K562 (cell line): ENCODE results near the gene GPX6. TPM values are rescaled to one million over a fixed set of nuclear protein-coding genes. Genes with fewer than 3 reads are reported as not detected.
A peak's percentile ranks its signal among the peaks of the same experiment; 100 is the strongest.

Source experiments
- BCL6 ChIP-seq: fragments of 250-450 bp; sonication (Bioruptor Pico); IDR thresholded peaks from 2 replicates; pipeline ENCODE4 v1.4.0; 2020
- HDAC3 ChIP-seq: fragments of 450-650 bp; IDR thresholded peaks from 2 replicates; pipeline ENCODE4 v1.6.1; 2018; ENCODE audit warnings: borderline replicate concordance, mild to moderate bottlenecking, moderate library complexity; ENCODE audit not compliant: partially characterized antibody
- HES1 ChIP-seq: fragments of 450-650 bp; IDR thresholded peaks from 2 replicates; pipeline ENCODE4 v1.6.1; 2016; ENCODE audit warnings: low read depth, mild to moderate bottlenecking, moderate library complexity
- KDM4B ChIP-seq, 2 experiments: fragments of 450-650 bp in 1 of 2; sonication (generic) in 1 of 2; IDR thresholded peaks; 2 replicates each; pipeline ENCODE4 v1.6.1; 2016 to 2017; ENCODE audit warnings: borderline replicate concordance in 2 of 2, antibody characterized with exemption in 1 of 2, low read depth in 1 of 2, mild to moderate bottlenecking in 1 of 2
- NCOA1 ChIP-seq: fragments of 450-650 bp; IDR thresholded peaks from 2 replicates; pipeline ENCODE4 v1.6.1; 2016; ENCODE audit warnings: low read depth
- NR2C2 ChIP-seq, 2 experiments: fragments of 200-800 bp in 1 of 2; sonication (Bioruptor generic) in 1 of 2; sonication (generic) in 1 of 2; formaldehyde crosslinking in 1 of 2; IDR thresholded peaks; 2 replicates each; pipeline versions ENCODE4 v1.6.1 to v1.8.0; 2016 to 2022; ENCODE audit warnings: mild to moderate bottlenecking in 1 of 2, missing compliant biosample characterization in 1 of 2, missing genetic modification characterization in 1 of 2, missing genetic modification reagents in 1 of 2
- PHTF2 ChIP-seq: fragments of 250-450 bp; sonication (Bioruptor Pico); IDR thresholded peaks from 2 replicates; pipeline ENCODE4 v1.5.0; 2021; ENCODE audit warnings: mild to moderate bottlenecking
- RB1 ChIP-seq: fragments of 450-650 bp; IDR thresholded peaks from 2 replicates; pipeline ENCODE4 v1.6.1; 2017; ENCODE audit warnings: low read depth, mild to moderate bottlenecking
- RBM14 ChIP-seq: fragments of 200-400 bp; formaldehyde crosslinking; IDR thresholded peaks from 2 replicates; pipeline ENCODE4 v1.6.1; 2018; ENCODE audit warnings: low read depth, mild to moderate bottlenecking, low read length, moderate library complexity, borderline replicate concordance; ENCODE audit not compliant: insufficient read depth
- TRIM28 ChIP-seq: fragments of 450-650 bp; IDR thresholded peaks from 2 replicates; pipeline ENCODE4 v1.6.1; 2017
- ZHX1 ChIP-seq: fragments of 150-350 bp; conservative IDR thresholded peaks from 2 replicates; pipeline ENCODE4 v1.6.1; 2014; ENCODE audit warnings: low read length
- ZNF124 ChIP-seq: sonication (generic); formaldehyde crosslinking; IDR thresholded peaks from 2 replicates; pipeline ENCODE4 v1.8.1; 2022; ENCODE audit warnings: missing genetic modification reagents
- ZNF253 ChIP-seq: fragments of 250-450 bp; sonication (Bioruptor Pico); conservative IDR thresholded peaks from 2 replicates; pipeline ENCODE4 v1.6.1; 2021; ENCODE audit warnings: mild to moderate bottlenecking
- ZNF707 ChIP-seq: fragments of 250-450 bp; sonication (Bioruptor Pico); conservative IDR thresholded peaks from 2 replicates; pipeline ENCODE4 v1.8.0; 2022; ENCODE audit warnings: inconsistent platforms, mild to moderate bottlenecking, moderate library complexity
- polyA plus RNA-seq, 8 experiments: library from polyadenylated mRNA; depleted of rRNA in 4 of 8; stranded (reverse) in 5 of 8; unstranded in 3 of 8; fragments of >200 nt; fragmentation: Nextera tagmentation in 2 of 8; fragmentation: Illumina TruSeq in 1 of 8; extraction: Ambion mirVana in 2 of 8; extraction: Trizol in 1 of 8; gene quantifications; 2 replicates each; pipeline versions ENCODE4 v1.2.1 to v1.2.3, GENCODE V29; 2011 to 2014; ENCODE audit warnings: inconsistent platforms in 1 of 8, missing spikeins in 1 of 8
- total RNA-seq, 7 experiments: library from RNA; depleted of rRNA in 6 of 7; stranded (reverse); fragments of >200 nt in 6 of 7; fragmentation: Illumina TruSeq in 2 of 7; extraction: Trizol in 2 of 7; gene quantifications; 2 replicates each; pipeline versions ENCODE4 v1.2.1 to v1.2.3, GENCODE V29; 2011 to 2021; ENCODE audit warnings: low replicate concordance in 1 of 7
- TF ChIP-seq, protein P1 (sequence below): fragments of 250-450 bp; sonication (Bioruptor Pico); IDR thresholded peaks from 2 replicates; pipeline ENCODE4 v1.5.1; 2021; ENCODE audit warnings: mild to moderate bottlenecking
- TF ChIP-seq, protein P2 (sequence below), 2 experiments: IDR thresholded peaks in 1 of 2; conservative IDR thresholded peaks in 1 of 2; 2 replicates each; pipeline ENCODE4 v1.6.1; 2016; ENCODE audit warnings: low read depth in 2 of 2, mild to moderate bottlenecking in 1 of 2, missing compliant biosample characterization in 1 of 2, missing genetic modification characterization in 1 of 2, moderate library complexity in 1 of 2
- TF ChIP-seq, protein P3 (sequence below): fragments of 450-650 bp; IDR thresholded peaks from 2 replicates; pipeline ENCODE4 v1.6.1; 2016; ENCODE audit warnings: missing biosample characterization, missing genetic modification characterization

Gene GPX6
- total and polyA plus RNA-seq, 9 of the 15 experiments (the other 6 are each of a cell fraction or from before 2014, with no cell fraction given) = not detected

DNA sequence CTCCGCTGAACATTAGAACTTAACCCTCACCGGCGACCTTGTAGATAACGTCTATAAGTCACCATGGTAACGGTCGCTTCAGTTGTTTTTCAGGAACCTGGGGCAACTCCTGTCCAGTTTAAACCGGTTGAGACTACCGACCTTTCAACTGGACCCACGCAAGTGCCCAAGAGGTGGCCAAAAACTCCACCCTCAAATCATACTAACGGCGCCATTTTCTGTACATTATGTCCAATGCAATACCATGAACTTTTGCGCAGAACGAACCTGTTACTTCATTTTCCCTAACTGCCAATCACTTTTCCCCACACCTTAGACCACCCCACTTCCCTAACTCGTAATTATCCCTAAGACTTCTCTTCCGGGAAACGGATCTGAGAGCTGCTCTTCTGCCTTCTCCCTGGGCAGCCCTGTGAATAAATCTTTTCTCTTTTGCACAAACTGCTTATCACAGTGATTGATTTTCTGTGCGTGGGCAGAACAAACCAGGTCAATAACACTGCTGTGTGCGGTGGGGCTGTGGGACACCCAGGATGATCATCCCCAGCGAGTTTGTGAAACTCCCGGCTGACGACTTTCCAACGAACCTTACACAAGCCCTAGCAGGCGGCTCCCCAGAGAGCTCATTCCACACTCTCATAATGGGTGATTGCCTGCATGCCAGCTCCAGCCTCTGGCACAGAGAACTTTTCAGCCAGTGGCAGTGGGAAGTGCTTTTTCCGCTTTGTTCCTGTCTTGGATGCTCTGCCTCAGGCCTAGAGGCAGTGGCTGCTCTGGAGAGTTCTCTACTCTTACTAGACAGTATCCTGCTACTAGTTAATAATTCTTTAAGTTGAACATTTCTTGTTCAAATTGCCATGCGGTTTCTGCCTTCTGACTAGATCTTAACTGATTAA, 38.6 kb upstream of the GPX6 start (continued):
- TF ChIP-seq RB1 (no peak), ZNF124 (CRISPR knock-in tag) (no peak), HES1 (no peak), ZNF253 (CRISPR knock-in tag) (no peak), NCOA1 (peak; percentile 69), KDM4B (IDR thresholded peaks at IDR 0.05; ENCODE audit: borderline replicate concordance in 2 of 2, low read depth in 1 of 2) (no peak), HDAC3 (no peak), ZHX1 (no peak), PHTF2 (CRISPR knock-in tag) (no peak), ZNF707 (CRISPR knock-in tag) (no peak), TRIM28 (no peak), RBM14 (no peak), NR2C2 (CRISPR knock-in tag; IDR thresholded peaks at IDR 0.05) (peak; percentile 78; the same call in 1 of the 2 replicates), NR2C2 (tag; IDR thresholded peaks at IDR 0.05) (peak; percentile 98), BCL6 (CRISPR knock-in tag) (no peak; the same call in 1 of the 2 replicates)
- TF ChIP-seq, protein P1, sequence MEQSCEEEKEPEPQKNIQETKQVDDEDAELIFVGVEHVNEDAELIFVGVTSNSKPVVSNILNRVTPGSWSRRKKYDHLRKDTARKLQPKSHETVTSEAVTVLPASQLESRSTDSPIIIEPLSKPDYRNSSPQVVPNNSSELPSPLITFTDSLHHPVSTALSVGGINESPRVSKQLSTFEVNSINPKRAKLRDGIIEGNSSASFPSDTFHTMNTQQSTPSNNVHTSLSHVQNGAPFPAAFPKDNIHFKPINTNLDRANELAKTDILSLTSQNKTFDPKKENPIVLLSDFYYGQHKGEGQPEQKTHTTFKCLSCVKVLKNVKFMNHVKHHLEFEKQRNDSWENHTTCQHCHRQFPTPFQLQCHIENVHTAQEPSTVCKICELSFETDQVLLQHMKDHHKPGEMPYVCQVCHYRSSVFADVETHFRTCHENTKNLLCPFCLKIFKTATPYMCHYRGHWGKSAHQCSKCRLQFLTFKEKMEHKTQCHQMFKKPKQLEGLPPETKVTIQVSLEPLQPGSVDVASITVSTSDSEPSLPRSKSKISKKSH = no peak
- TF ChIP-seq, protein P2, sequence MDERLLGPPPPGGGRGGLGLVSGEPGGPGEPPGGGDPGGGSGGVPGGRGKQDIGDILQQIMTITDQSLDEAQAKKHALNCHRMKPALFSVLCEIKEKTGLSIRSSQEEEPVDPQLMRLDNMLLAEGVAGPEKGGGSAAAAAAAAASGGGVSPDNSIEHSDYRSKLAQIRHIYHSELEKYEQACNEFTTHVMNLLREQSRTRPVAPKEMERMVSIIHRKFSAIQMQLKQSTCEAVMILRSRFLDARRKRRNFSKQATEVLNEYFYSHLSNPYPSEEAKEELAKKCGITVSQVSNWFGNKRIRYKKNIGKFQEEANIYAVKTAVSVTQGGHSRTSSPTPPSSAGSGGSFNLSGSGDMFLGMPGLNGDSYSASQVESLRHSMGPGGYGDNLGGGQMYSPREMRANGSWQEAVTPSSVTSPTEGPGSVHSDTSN (CRISPR knock-in tag; IDR thresholded peaks at IDR 0.05; ENCODE audit: low read depth) = no peak
- TF ChIP-seq, protein P2 (tag; conservative IDR thresholded peaks at IDR 0.05; ENCODE audit: low read depth) = peak; percentile 70
- TF ChIP-seq, protein P3, sequence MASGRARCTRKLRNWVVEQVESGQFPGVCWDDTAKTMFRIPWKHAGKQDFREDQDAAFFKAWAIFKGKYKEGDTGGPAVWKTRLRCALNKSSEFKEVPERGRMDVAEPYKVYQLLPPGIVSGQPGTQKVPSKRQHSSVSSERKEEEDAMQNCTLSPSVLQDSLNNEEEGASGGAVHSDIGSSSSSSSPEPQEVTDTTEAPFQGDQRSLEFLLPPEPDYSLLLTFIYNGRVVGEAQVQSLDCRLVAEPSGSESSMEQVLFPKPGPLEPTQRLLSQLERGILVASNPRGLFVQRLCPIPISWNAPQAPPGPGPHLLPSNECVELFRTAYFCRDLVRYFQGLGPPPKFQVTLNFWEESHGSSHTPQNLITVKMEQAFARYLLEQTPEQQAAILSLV (tag) = peak; percentile 82
